ENCODE data around the gene BEND3.

DNA sequence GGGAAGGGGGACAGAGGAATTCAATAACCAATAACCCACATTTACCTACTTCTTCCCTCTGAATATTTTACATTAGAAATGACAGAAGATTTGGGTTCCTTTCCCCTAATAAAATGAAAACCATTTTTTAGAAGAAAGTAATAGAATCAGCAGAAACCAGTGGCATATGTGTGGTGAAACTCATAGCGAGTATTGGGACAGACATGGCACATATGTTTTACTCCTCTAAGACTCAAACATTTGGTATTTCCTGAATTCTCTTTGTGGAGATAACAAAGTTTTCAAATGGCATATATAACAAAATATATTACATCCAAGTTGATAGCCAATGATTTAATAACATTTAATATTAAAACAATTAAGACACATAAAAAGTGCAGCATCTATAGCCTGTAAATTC lies 12.9 kb upstream of the BEND3 start:
- TF ChIP-seq, protein P1, sequence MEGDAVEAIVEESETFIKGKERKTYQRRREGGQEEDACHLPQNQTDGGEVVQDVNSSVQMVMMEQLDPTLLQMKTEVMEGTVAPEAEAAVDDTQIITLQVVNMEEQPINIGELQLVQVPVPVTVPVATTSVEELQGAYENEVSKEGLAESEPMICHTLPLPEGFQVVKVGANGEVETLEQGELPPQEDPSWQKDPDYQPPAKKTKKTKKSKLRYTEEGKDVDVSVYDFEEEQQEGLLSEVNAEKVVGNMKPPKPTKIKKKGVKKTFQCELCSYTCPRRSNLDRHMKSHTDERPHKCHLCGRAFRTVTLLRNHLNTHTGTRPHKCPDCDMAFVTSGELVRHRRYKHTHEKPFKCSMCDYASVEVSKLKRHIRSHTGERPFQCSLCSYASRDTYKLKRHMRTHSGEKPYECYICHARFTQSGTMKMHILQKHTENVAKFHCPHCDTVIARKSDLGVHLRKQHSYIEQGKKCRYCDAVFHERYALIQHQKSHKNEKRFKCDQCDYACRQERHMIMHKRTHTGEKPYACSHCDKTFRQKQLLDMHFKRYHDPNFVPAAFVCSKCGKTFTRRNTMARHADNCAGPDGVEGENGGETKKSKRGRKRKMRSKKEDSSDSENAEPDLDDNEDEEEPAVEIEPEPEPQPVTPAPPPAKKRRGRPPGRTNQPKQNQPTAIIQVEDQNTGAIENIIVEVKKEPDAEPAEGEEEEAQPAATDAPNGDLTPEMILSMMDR (conservative IDR thresholded peaks at IDR 0.05; ENCODE audit: low read length): no peak
- no peak for TF ChIP-seq EZH2phosphoT487 (IDR thresholded peaks at IDR 0.05; ENCODE audit: borderline replicate concordance)

All from Loucy (cell line).